Activated CD8-positive, alpha-beta T cell treated with anti-CD3 and anti-CD28 coated beads for 36 hours (primary cell): ENCODE results near the gene NECTIN1. TPM values are rescaled to one million over a fixed set of nuclear protein-coding genes. Genes with fewer than 3 reads are reported as not detected.

Experiments
- ATAC-seq: fragments of 200-7000 bp; cut with Tn5 transposase; one replicate; pipeline ENCODE4 v1.10.0; 2021; ENCODE audit warnings: mild to moderate bottlenecking, moderate library complexity
- CTCF ChIA-PET: fragments of 350-600 bp; sonication (Branson Sonifier 250); formaldehyde crosslinking; loops from one replicate; lab custom pipeline; 2021; ENCODE audit warnings: antibody characterized with exemption; lab: Charles Lee
- POLR2A ChIA-PET: fragments of 350-600 bp; sonication (Branson Sonifier 250); formaldehyde crosslinking; loops from one replicate; lab custom pipeline; 2021; ENCODE audit warnings: antibody characterized with exemption; lab: Charles Lee
- DNase-seq: peaks from one replicate; pipeline ENCODE4 v3.0.0-alpha.2; 2020
- H3K27ac Mint-ChIP-seq: one replicate; pipeline ENCODE4 v1.8.0; 2021; ENCODE audit warnings: mild to moderate bottlenecking, mixed read lengths
- H3K27me3 Mint-ChIP-seq: one replicate; pipeline ENCODE4 v1.8.0; 2021; ENCODE audit warnings: mixed read lengths
- H3K36me3 Mint-ChIP-seq: one replicate; pipeline ENCODE4 v1.8.0; 2021; ENCODE audit warnings: low read depth, mixed read lengths
- H3K4me1 Mint-ChIP-seq: one replicate; pipeline ENCODE4 v1.8.0; 2021; ENCODE audit warnings: low read depth, mixed read lengths
- H3K4me3 Mint-ChIP-seq: one replicate; pipeline ENCODE4 v1.8.0; 2021; ENCODE audit warnings: mild to moderate bottlenecking, moderate library complexity, mixed read lengths
- H3K9me3 Mint-ChIP-seq: one replicate; pipeline ENCODE4 v1.8.0; 2021; ENCODE audit warnings: mixed read lengths
- CTCF ChIP-seq: fragments of 200-600 bp; IDR thresholded peaks from one replicate; pipeline ENCODE4 v1.8.0; 2022; ENCODE audit warnings: antibody characterized with exemption, mild to moderate bottlenecking
- intact Hi-C: fragments of 100-400 bp; cut with micrococcal nuclease; formaldehyde crosslinking; loops from one replicate; pipeline ENCODE4 v1.10.0; 2022
- total RNA-seq, 2 experiments: library from RNA; stranded (reverse); gene quantifications; one replicate each; pipeline ENCODE4 v1.2.3, GENCODE V29; 2021

The NECTIN1 gene
- total RNA-seq, 2 experiments from 2014 or later, result 2.6 to 3.8 TPM

GRCh38 chr11:119739021-119739703, 10.2 kb upstream of the NECTIN1 start:
- POLR2A ChIA-PET, result no interaction called here
- Mint-ChIP-seq H3K27me3 (peaks cover 29% of the 10 kb centered on the region), H3K4me1 (peaks cover 8% of the 10 kb centered on the region), H3K9me3 (no peaks in the 10 kb centered on the region), H3K36me3 (no peaks in the 10 kb centered on the region), H3K27ac (no peak overlapping the region), H3K4me3 (no peak overlapping the region)
- DNase-seq (no peak), ATAC-seq (no peak)
- TF ChIP-seq CTCF, result no peak
- CTCF ChIA-PET, result interaction anchor here (1.0 to 2.8 kb wide), 5 partner anchors 8 to 369 kb away, joined by 3 to 16 read pairs (median 4); partner anchors contain the start of gene NECTIN1
- intact Hi-C loops, result no loop called here

GRCh38 chr11:119738059-119738439, 9.0 kb upstream of the NECTIN1 start:
- ATAC-seq (no peak), DNase-seq (no peak)
- no peak overlapping the region for H3K4me3 Mint-ChIP-seq
- TF ChIP-seq CTCF, result no peak
- no peaks in the 10 kb centered on the region for H3K9me3 Mint-ChIP-seq
- H3K27me3 Mint-ChIP-seq, result peaks cover 29% of the 10 kb centered on the region
- H3K36me3 Mint-ChIP-seq, result no peaks in the 10 kb centered on the region
- H3K4me1 Mint-ChIP-seq, result peaks cover 8% of the 10 kb centered on the region
- ChIA-PET POLR2A (no interaction called here), CTCF (interaction anchor here (1.1 to 2.8 kb wide), 3 partner anchors 9 to 64 kb away, joined by 4 to 16 read pairs (median 6); partner anchors contain the start of gene NECTIN1)
- H3K27ac Mint-ChIP-seq, result no peak overlapping the region
- intact Hi-C loops, result no loop called here

DNA sequence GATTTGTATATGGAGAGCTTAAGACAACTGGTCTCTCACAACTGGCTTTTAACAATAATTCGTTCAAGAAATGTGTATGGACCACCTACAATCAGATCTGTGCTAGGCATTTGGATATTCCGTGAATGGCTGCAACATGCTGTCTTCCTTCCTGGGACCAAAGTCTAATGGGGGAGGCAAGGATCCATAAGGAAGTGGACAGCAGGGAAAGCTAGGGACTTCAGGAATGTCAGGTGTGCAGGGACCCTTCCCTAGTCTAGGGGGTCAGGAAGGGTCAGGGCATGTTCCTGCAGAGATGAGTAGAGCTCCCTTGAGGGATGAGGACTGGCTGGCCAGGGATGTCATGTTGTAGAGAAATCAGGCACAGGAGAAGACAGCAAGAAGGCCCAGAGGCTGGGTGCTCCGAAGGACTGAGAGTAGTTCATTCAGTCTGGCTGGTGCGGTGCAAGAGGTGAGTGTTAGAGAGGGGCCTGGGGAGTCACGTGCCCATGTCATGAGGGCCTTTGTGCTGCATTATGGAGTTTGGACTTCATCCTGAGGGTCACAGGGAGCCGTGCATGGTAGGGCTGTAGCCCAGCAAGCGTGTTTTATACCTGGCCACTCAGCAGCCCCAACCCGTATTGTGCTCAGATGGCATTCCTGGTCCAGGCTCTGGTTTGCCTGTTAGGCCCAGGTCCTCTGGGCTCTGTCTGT, 8.5 kb upstream of the NECTIN1 start:
- ChIA-PET POLR2A (no interaction called here), CTCF (interaction anchor here (1.4 kb wide), 1 partner anchor 9 kb away, joined by 6 read pairs; the partner anchor contains the start of gene NECTIN1)
- Mint-ChIP-seq H3K36me3 (no peaks in the 10 kb centered on the region), H3K27me3 (peaks cover 28% of the 10 kb centered on the region), H3K4me1 (peaks cover 7% of the 10 kb centered on the region), H3K27ac (no peak overlapping the region), H3K9me3 (no peaks in the 10 kb centered on the region), H3K4me3 (no peak overlapping the region)
- no peak for TF ChIP-seq CTCF
- ATAC-seq, result no peak
- intact Hi-C loops, result no loop called here
- DNase-seq, result no peak

GRCh38 chr11:119734788-119735187, 5.8 kb upstream of the NECTIN1 start:
- Mint-ChIP-seq H3K4me1 (peaks cover 3% of the 10 kb centered on the region), H3K9me3 (no peaks in the 10 kb centered on the region), H3K27ac (no peak overlapping the region), H3K4me3 (no peak overlapping the region), H3K36me3 (no peaks in the 10 kb centered on the region), H3K27me3 (peaks cover 30% of the 10 kb centered on the region)
- POLR2A ChIA-PET, result no interaction called here
- CTCF ChIA-PET, result no interaction called here
- ATAC-seq (no peak), DNase-seq (no peak)
- intact Hi-C loops, result no loop called here
- no peak for TF ChIP-seq CTCF
